ENCODE data around the gene KIAA0232.

DNA sequence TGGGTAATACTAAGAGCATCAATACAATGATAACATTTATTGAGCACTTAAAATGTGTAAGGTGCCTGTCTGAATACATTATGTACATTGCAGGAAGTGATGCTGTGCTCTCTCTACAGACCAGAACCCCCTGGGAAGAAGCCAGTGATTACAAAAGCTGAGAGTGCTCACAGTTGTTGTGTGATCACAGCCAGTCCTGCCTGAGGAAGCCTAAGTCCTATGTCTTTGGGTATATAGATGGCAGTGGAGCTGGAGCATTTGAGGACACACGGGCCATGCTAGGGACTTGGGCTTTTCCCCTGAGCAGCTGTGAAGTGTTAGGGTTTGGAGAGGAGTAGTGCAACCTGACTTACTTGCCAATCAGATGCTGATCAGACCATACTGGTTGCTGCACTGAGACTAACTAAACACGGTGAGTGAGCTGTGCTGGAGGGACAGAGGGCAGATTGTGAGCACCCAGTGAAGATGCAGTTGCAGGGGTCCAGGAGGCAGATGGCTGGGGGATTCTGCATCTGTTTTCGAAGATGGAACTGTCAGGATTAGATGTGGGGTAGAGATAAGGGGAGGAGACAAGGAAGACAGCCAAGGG, 66.3 kb downstream of the KIAA0232 start:
- TF ChIP-seq, protein P1, sequence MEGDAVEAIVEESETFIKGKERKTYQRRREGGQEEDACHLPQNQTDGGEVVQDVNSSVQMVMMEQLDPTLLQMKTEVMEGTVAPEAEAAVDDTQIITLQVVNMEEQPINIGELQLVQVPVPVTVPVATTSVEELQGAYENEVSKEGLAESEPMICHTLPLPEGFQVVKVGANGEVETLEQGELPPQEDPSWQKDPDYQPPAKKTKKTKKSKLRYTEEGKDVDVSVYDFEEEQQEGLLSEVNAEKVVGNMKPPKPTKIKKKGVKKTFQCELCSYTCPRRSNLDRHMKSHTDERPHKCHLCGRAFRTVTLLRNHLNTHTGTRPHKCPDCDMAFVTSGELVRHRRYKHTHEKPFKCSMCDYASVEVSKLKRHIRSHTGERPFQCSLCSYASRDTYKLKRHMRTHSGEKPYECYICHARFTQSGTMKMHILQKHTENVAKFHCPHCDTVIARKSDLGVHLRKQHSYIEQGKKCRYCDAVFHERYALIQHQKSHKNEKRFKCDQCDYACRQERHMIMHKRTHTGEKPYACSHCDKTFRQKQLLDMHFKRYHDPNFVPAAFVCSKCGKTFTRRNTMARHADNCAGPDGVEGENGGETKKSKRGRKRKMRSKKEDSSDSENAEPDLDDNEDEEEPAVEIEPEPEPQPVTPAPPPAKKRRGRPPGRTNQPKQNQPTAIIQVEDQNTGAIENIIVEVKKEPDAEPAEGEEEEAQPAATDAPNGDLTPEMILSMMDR (IDR thresholded peaks at IDR 0.05 in 4 of 5, conservative IDR thresholded peaks at IDR 0.05 in 1 of 5) = no peak
- no peak for TF ChIP-seq POLR2A (IDR thresholded peaks at IDR 0.05)
